Neural cell (in vitro differentiated cells): ENCODE data around the gene KCNAB1. TPM values are rescaled to one million over a fixed set of nuclear protein-coding genes. Genes with fewer than 3 reads are reported as not detected.
A peak's percentile ranks its signal among the peaks of the same experiment; 100 is the strongest.

Source experiments
- H2AFZ ChIP-seq: fragments of 200-600, 300-800 bp; sonication (generic), shearing (Covaris generic); 2 replicates; pipeline ENCODE4 v1.6.0; 2014; ENCODE audit warnings: low read depth, mild to moderate bottlenecking, antibody characterized with exemption, low read length, moderate library complexity
- H3F3A ChIP-seq: fragments of 200-600 bp; shearing (Covaris generic); 2 replicates; pipeline ENCODE4 v1.6.1; 2016; ENCODE audit warnings: mild to moderate bottlenecking, moderate library complexity, mixed read lengths, antibody characterized with exemption, low read length; ENCODE audit not compliant: insufficient read depth, poor library complexity, severe bottlenecking
- H3K27ac ChIP-seq: fragments of 200-600, 300-800 bp; sonication (generic), shearing (Covaris generic); 2 replicates; pipeline ENCODE4 v1.5.1; 2014; ENCODE audit warnings: mild to moderate bottlenecking, low read length, moderate library complexity
- H3K27me3 ChIP-seq: fragments of 300-800, 200-600 bp; sonication (generic), shearing (Covaris generic); 2 replicates; pipeline ENCODE4 v1.6.0; 2014; ENCODE audit warnings: mild to moderate bottlenecking, low read depth, low read length, moderate library complexity; ENCODE audit not compliant: insufficient read depth
- H3K36me3 ChIP-seq: fragments of 300-800, 200-600 bp; sonication (generic), shearing (Covaris generic); 2 replicates; pipeline ENCODE4 v1.5.1; 2014; ENCODE audit warnings: mild to moderate bottlenecking, antibody characterized with exemption, low read length, moderate library complexity; ENCODE audit not compliant: insufficient read depth
- H3K4me2 ChIP-seq: fragments of 300-800, 200-600 bp; sonication (generic), shearing (Covaris generic); 2 replicates; pipeline ENCODE4 v1.6.0; 2014; ENCODE audit warnings: mild to moderate bottlenecking, low read length
- H3K4me3 ChIP-seq: fragments of 300-800, 200-600 bp; sonication (generic), shearing (Covaris generic); 2 replicates; pipeline ENCODE4 v1.5.1; 2014; ENCODE audit warnings: mild to moderate bottlenecking, low read length, moderate library complexity
- H3K79me2 ChIP-seq: fragments of 200-600 bp; shearing (Covaris generic); replicated peaks from 2 replicates; pipeline ENCODE4 v1.6.0; 2014; ENCODE audit warnings: mild to moderate bottlenecking, low read length, moderate library complexity; ENCODE audit not compliant: insufficient read depth
- H3K9ac ChIP-seq: fragments of 300-800, 200-600 bp; sonication (generic), shearing (Covaris generic); 2 replicates; pipeline ENCODE4 v1.6.1; 2016; ENCODE audit warnings: mild to moderate bottlenecking, low read length, mixed read lengths
- H3K9me2 ChIP-seq: fragments of 200-600 bp; shearing (Covaris generic); 2 replicates; pipeline ENCODE4 v1.6.1; 2016; ENCODE audit warnings: mild to moderate bottlenecking, low read length, mixed read lengths; ENCODE audit not compliant: insufficient read depth
- H3K9me3 ChIP-seq: fragments of 200-600, 300-800 bp; sonication (generic), shearing (Covaris generic); 2 replicates; pipeline ENCODE4 v1.6.1; 2016; ENCODE audit warnings: mild to moderate bottlenecking, mixed run types, low read length, moderate library complexity, mixed read lengths
- H4K20me1 ChIP-seq: fragments of 200-600 bp; shearing (Covaris generic); 2 replicates; pipeline ENCODE4 v1.6.1; 2016; ENCODE audit warnings: mild to moderate bottlenecking, mixed run types; ENCODE audit not compliant: insufficient read depth
- EP300 ChIP-seq: fragments of 450-650 bp; conservative IDR thresholded peaks from 2 replicates; pipeline ENCODE4 v1.6.1; 2014; ENCODE audit warnings: antibody characterized with exemption, mild to moderate bottlenecking, moderate library complexity; ENCODE audit not compliant: poor library complexity, severe bottlenecking
- EZH2 ChIP-seq: fragments of 200-600, 300-800 bp; shearing (Covaris generic), sonication (generic); IDR thresholded peaks from 2 replicates; pipeline ENCODE4 v1.6.1; 2014; ENCODE audit warnings: antibody characterized with exemption, low read length, borderline replicate concordance, mild to moderate bottlenecking; ENCODE audit not compliant: insufficient read depth, poor library complexity, severe bottlenecking
- MXI1 ChIP-seq: fragments of 450-650 bp; conservative IDR thresholded peaks from 2 replicates; pipeline ENCODE4 v1.6.1; 2014; ENCODE audit warnings: antibody characterized with exemption, mild to moderate bottlenecking; ENCODE audit not compliant: poor library complexity, severe bottlenecking
- POLR2AphosphoS5 ChIP-seq: IDR thresholded peaks from 2 replicates; pipeline ENCODE4 v1.6.1; 2012
- RAD21 ChIP-seq: fragments of 450-650 bp; conservative IDR thresholded peaks from 2 replicates; pipeline ENCODE4 v1.6.1; 2014; ENCODE audit warnings: antibody characterized with exemption, mild to moderate bottlenecking, moderate library complexity
- SMC3 ChIP-seq: fragments of 450-650 bp; conservative IDR thresholded peaks from 2 replicates; pipeline ENCODE4 v1.6.1; 2014; ENCODE audit warnings: antibody characterized with exemption, mild to moderate bottlenecking, moderate library complexity; ENCODE audit not compliant: poor library complexity
- TAF1 ChIP-seq: IDR thresholded peaks from 2 replicates; pipeline ENCODE4 v1.6.1; 2012; ENCODE audit warnings: low read depth
- polyA plus RNA-seq: library from polyadenylated mRNA; depleted of rRNA; stranded (reverse); fragments of >200 nt; gene quantifications from 2 replicates; pipeline ENCODE4 v1.2.3, GENCODE V29; 2014
- TF ChIP-seq, protein P1 (sequence below): fragments of 450-650 bp; IDR thresholded peaks from 2 replicates; pipeline ENCODE4 v1.5.1; 2014; ENCODE audit warnings: antibody characterized with exemption, mild to moderate bottlenecking, moderate library complexity; ENCODE audit not compliant: poor library complexity, severe bottlenecking
- TF ChIP-seq, protein P2 (sequence below): IDR thresholded peaks from 2 replicates; pipeline ENCODE4 v1.6.1; 2012; ENCODE audit warnings: borderline replicate concordance

Gene KCNAB1
- polyA plus RNA-seq, 1 donor from 2014 or later, result 14.9 TPM

DNA sequence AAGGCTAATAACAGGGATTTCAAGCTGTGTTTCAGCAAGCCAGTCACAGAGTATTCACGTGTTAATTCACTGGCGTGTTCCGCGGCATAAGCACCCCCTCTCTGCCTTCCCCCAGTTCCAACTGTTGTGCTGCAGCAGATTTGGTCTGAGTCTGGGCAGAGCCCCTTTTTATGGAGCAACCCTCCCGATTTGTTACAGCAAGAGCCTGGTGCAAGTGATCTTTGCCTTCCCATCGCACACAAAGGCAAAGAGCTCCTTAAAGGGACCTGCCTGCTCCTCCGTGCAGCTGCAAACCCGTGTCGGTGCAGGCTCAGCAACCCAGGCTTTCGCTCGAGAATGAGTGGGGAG is 170.5 kb downstream of the KCNAB1 start:
- H3K79me2 ChIP-seq, result no peaks in the 10 kb centered on the region
- H3K4me2 ChIP-seq, result peak overlapping the region; percentile 41
- peak overlapping the region; percentile 83 for H3K9ac ChIP-seq
- TF ChIP-seq EZH2 (no peak), SMC3 (no peak), RAD21 (peak; percentile 49), POLR2AphosphoS5 (peak; percentile 29), MXI1 (peak; percentile 54)
- TF ChIP-seq, protein P1, sequence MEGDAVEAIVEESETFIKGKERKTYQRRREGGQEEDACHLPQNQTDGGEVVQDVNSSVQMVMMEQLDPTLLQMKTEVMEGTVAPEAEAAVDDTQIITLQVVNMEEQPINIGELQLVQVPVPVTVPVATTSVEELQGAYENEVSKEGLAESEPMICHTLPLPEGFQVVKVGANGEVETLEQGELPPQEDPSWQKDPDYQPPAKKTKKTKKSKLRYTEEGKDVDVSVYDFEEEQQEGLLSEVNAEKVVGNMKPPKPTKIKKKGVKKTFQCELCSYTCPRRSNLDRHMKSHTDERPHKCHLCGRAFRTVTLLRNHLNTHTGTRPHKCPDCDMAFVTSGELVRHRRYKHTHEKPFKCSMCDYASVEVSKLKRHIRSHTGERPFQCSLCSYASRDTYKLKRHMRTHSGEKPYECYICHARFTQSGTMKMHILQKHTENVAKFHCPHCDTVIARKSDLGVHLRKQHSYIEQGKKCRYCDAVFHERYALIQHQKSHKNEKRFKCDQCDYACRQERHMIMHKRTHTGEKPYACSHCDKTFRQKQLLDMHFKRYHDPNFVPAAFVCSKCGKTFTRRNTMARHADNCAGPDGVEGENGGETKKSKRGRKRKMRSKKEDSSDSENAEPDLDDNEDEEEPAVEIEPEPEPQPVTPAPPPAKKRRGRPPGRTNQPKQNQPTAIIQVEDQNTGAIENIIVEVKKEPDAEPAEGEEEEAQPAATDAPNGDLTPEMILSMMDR, result peak; percentile 4
- peak overlapping the region; percentile 66 for H3K27ac ChIP-seq
- H4K20me1 ChIP-seq, result no peaks in the 10 kb centered on the region
- peak overlapping the region; percentile 90 for H3K4me3 ChIP-seq
- H3K9me2 ChIP-seq, result no peaks in the 10 kb centered on the region
- H3F3A ChIP-seq, result no peaks in the 10 kb centered on the region
- no peaks in the 10 kb centered on the region for H3K36me3 ChIP-seq
- H2AFZ ChIP-seq, result peak overlapping the region; percentile 78
- H3K27me3 ChIP-seq, result peaks cover 15% of the 10 kb centered on the region
- H3K9me3 ChIP-seq, result no peaks in the 10 kb centered on the region

DNA sequence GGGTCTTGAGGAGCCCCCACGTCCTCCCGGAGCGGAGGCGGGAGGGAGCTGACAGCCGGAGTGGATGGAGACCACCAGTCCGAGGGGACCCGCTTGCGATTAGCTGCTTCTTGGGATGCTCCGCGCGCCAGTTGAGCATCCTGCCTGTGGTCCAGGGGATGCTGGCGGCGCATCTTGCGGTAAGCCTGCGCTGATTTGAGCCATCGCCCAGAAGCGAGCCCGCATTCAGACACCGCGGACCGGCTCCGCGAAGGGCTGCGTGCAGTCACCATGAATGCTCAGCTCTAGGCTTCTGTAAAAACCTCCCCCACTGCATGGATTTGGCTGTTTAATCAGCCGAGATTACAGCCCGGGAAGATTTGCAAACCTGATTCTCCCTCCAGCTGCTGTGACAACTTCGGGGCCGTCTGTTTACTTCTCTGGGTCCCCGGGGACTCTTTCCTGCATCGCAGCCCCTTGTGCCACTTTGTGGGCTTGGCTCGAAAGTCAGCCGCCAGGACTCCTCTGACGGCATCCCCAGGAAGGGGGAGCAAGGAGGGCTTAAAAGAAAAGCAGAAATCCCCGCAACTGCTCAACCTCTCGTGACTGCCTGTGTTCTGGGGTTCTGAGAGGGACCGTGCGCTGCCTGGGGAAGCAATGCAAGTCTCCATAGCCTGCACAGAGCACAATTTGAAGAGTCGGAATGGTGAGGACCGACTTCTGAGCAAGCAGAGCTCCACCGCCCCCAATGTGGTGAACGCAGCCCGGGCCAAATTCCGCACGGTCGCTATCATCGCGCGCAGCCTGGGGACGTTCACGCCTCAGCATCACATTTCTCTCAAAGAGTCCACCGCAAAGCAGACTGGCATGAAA is 171.1 kb downstream of the KCNAB1 start:
- Histone ChIP-seq H3K9me3 (no peaks in the 10 kb centered on the region), H3K4me3 (peak overlapping the region; percentile 90), H3K9ac (peak overlapping the region; percentile 83), H2AFZ (peak overlapping the region; percentile 78), H3K4me2 (peak overlapping the region; percentile 41), H3K27me3 (peaks cover 15% of the 10 kb centered on the region), H3K27ac (peak overlapping the region; percentile 66), H3K9me2 (no peaks in the 10 kb centered on the region), H3K36me3 (no peaks in the 10 kb centered on the region), H3K79me2 (no peaks in the 10 kb centered on the region), H3F3A (no peaks in the 10 kb centered on the region), H4K20me1 (no peaks in the 10 kb centered on the region)
- TF ChIP-seq RAD21 (peak; percentile 33), MXI1 (peak; percentile 17), EP300 (no peak), SMC3 (peak; percentile 47), TAF1 (no peak)
- TF ChIP-seq, protein P2, sequence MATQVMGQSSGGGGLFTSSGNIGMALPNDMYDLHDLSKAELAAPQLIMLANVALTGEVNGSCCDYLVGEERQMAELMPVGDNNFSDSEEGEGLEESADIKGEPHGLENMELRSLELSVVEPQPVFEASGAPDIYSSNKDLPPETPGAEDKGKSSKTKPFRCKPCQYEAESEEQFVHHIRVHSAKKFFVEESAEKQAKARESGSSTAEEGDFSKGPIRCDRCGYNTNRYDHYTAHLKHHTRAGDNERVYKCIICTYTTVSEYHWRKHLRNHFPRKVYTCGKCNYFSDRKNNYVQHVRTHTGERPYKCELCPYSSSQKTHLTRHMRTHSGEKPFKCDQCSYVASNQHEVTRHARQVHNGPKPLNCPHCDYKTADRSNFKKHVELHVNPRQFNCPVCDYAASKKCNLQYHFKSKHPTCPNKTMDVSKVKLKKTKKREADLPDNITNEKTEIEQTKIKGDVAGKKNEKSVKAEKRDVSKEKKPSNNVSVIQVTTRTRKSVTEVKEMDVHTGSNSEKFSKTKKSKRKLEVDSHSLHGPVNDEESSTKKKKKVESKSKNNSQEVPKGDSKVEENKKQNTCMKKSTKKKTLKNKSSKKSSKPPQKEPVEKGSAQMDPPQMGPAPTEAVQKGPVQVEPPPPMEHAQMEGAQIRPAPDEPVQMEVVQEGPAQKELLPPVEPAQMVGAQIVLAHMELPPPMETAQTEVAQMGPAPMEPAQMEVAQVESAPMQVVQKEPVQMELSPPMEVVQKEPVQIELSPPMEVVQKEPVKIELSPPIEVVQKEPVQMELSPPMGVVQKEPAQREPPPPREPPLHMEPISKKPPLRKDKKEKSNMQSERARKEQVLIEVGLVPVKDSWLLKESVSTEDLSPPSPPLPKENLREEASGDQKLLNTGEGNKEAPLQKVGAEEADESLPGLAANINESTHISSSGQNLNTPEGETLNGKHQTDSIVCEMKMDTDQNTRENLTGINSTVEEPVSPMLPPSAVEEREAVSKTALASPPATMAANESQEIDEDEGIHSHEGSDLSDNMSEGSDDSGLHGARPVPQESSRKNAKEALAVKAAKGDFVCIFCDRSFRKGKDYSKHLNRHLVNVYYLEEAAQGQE, result peak; percentile 79
